Vagina (tissue), 2 donors: ENCODE results near the gene SARDH. TPM values are rescaled to one million over a fixed set of nuclear protein-coding genes. Genes with fewer than 3 reads are reported as not detected.

ENCODE experiments used
- DNase-seq, 2 donors: peaks; one replicate each; pipeline ENCODE4 v3.0.0-alpha.2; 2017; ENCODE audit errors: extremely low spot score in 2 of 2
- H3K27ac ChIP-seq: fragments of 200-600 bp; sonication (generic); one replicate; pipeline ENCODE4 v1.5.1; 2019
- H3K27me3 ChIP-seq: fragments of 200-600 bp; sonication (generic); one replicate; pipeline ENCODE4 v1.5.1; 2019
- H3K36me3 ChIP-seq, 2 donors: fragments of 200-600 bp; sonication (generic); one replicate each; pipeline ENCODE4 v1.5.1; 2017 to 2019
- H3K4me1 ChIP-seq: fragments of 200-600 bp; sonication (generic); one replicate; pipeline ENCODE4 v1.5.1; 2019
- H3K4me3 ChIP-seq, 2 donors: fragments of 200-600 bp; sonication (generic); 1 replicate in 1 of 2; 2 replicates in 1 of 2; pipeline ENCODE4 v1.5.1; 2016 to 2019
- H3K9me3 ChIP-seq: fragments of 200-600 bp; sonication (generic); one replicate; pipeline ENCODE4 v1.5.1; 2019
- CTCF ChIP-seq, 3 experiments: fragments of 450-650 bp in 2 of 3; fragments of 200-600 bp in 1 of 3; sonication (generic) in 1 of 3; IDR thresholded peaks; one replicate each; pipeline ENCODE4 v1.5.1; 2017 to 2019; ENCODE audit warnings: antibody characterized with exemption in 3 of 3, mild to moderate bottlenecking in 2 of 3, moderate library complexity in 2 of 3
- POLR2A ChIP-seq, 2 donors: fragments of 450-650 bp; IDR thresholded peaks; one replicate each; pipeline ENCODE4 v1.6.1; 2017; ENCODE audit warnings: antibody characterized with exemption in 2 of 2, mild to moderate bottlenecking in 2 of 2, moderate library complexity in 2 of 2
- POLR2AphosphoS5 ChIP-seq, 2 donors: sonication (generic); formaldehyde crosslinking; IDR thresholded peaks; one replicate each; pipeline ENCODE4 v1.9.0; 2017; ENCODE audit warnings: antibody characterized with exemption in 2 of 2, mild to moderate bottlenecking in 2 of 2, low read depth in 1 of 2; ENCODE audit not compliant: insufficient read depth in 1 of 2
- intact Hi-C: fragments of 100-400 bp; cut with DNase I; formaldehyde crosslinking; loops from one replicate; pipeline ENCODE4 v1.15.1; 2023
- total RNA-seq: library from RNA; depleted of rRNA; stranded (reverse); fragments of >200 nt; gene quantifications from one replicate; pipeline ENCODE4 v1.2.3, GENCODE V29; 2016

Gene SARDH
- 2.0 TPM for total RNA-seq

- peak in 1 of 2 donors; percentile 80 for DNase-seq
- intact Hi-C loops = no loop called here
- Histone ChIP-seq H3K27ac (no peak within 1 kb of the TSS), H3K4me3 (peak within 1 kb of the TSS; percentile 35 to 41), H3K9me3 (no peaks in the 10 kb centered on the region), H3K36me3 (no peaks in the 10 kb centered on the region), H3K4me1 (peaks cover 16% of the 10 kb centered on the region), H3K27me3 (no peaks in the 10 kb centered on the region)
- TF ChIP-seq POLR2A (IDR thresholded peaks at IDR 0.05) = no peak
- no peak for TF ChIP-seq POLR2AphosphoS5 (IDR thresholded peaks at IDR 0.05; ENCODE audit: insufficient read depth in 1 of 2, low read depth in 1 of 2)
- no peak for TF ChIP-seq CTCF (IDR thresholded peaks at IDR 0.05)
These were observed at the start of gene SARDH for GRCh38 chr9:133737774-133738639. Gene SARDH (minus strand): TSS chr9:133738352. CDS start chr9:133734173, 4,179 bp downstream.

- no peaks in the 10 kb centered on the region for H3K9me3 ChIP-seq
- H3K4me3 ChIP-seq = no peak overlapping the region
- no peak overlapping the region for H3K27ac ChIP-seq
- peaks cover under 1% of the 10 kb centered on the region for H3K4me1 ChIP-seq
- H3K27me3 ChIP-seq = no peaks in the 10 kb centered on the region
- intact Hi-C loops = no loop called here
- H3K36me3 ChIP-seq = peaks cover 0 to 3% of the 10 kb centered on the region in 2 donors
- no peak for DNase-seq
- TF ChIP-seq POLR2A (IDR thresholded peaks at IDR 0.05) (no peak), POLR2AphosphoS5 (IDR thresholded peaks at IDR 0.05; ENCODE audit: insufficient read depth in 1 of 2, low read depth in 1 of 2) (no peak), CTCF (IDR thresholded peaks at IDR 0.05) (no peak)
These were observed 49.5 kb upstream of the SARDH start for GRCh38 chr9:133787754-133788025.

GRCh38 chr9:133786907-133787753 is 49.0 kb upstream of the SARDH start:
- Histone ChIP-seq H3K4me3 (no peak overlapping the region), H3K9me3 (no peaks in the 10 kb centered on the region), H3K36me3 (peaks cover 0 to 3% of the 10 kb centered on the region in 2 donors), H3K27ac (no peak overlapping the region), H3K27me3 (no peaks in the 10 kb centered on the region), H3K4me1 (no peaks in the 10 kb centered on the region)
- no peak for DNase-seq
- intact Hi-C loops = no loop called here
- TF ChIP-seq POLR2A (IDR thresholded peaks at IDR 0.05) = no peak
- TF ChIP-seq POLR2AphosphoS5 (IDR thresholded peaks at IDR 0.05; ENCODE audit: insufficient read depth in 1 of 2, low read depth in 1 of 2) = no peak
- no peak for TF ChIP-seq CTCF (IDR thresholded peaks at IDR 0.05)

GRCh38 chr9:133786371-133786753 is 48.2 kb upstream of the SARDH start:
- Histone ChIP-seq H3K27ac (no peak overlapping the region), H3K27me3 (no peaks in the 10 kb centered on the region), H3K4me1 (no peaks in the 10 kb centered on the region), H3K36me3 (peaks cover 0 to 3% of the 10 kb centered on the region in 2 donors), H3K9me3 (no peaks in the 10 kb centered on the region), H3K4me3 (no peak overlapping the region)
- intact Hi-C loops = no loop called here
- DNase-seq = no peak
- TF ChIP-seq POLR2AphosphoS5 (IDR thresholded peaks at IDR 0.05; ENCODE audit: insufficient read depth in 1 of 2, low read depth in 1 of 2) (no peak), CTCF (IDR thresholded peaks at IDR 0.05) (no peak), POLR2A (IDR thresholded peaks at IDR 0.05) (no peak)
